ENCODE results near the gene RIMS4.

GRCh38 chr20:44849703-44850102 lies 39.4 kb upstream of the RIMS4 start:
- TF ChIP-seq EZH2 (optimal IDR thresholded peaks at IDR 0.05; ENCODE audit: low read depth, low read length) (no peak), CTCF (IDR thresholded peaks at IDR 0.05; ENCODE audit: low read length) (no peak)

Measured in MM.1S (cell line).